Hepatocyte (in vitro differentiated cells): ENCODE measurements around the gene TSPAN9. TPM values are rescaled to one million over a fixed set of nuclear protein-coding genes. Genes with fewer than 3 reads are reported as not detected.

ENCODE experiments used
- DNase-seq: peaks from one replicate; pipeline ENCODE4 v3.0.0-alpha.2; 2016; ENCODE audit warnings: low spot score
- H2AFZ ChIP-seq: fragments of 200-600 bp; sonication (generic); 2 replicates; pipeline ENCODE4 v1.6.0; 2016; ENCODE audit warnings: antibody characterized with exemption, mild to moderate bottlenecking
- H3K27ac ChIP-seq: fragments of 200-600 bp; sonication (generic); 2 replicates; pipeline ENCODE4 v1.5.1; 2016; ENCODE audit warnings: mild to moderate bottlenecking
- H3K27me3 ChIP-seq: fragments of 200-600 bp; sonication (generic); 2 replicates; pipeline ENCODE4 v1.6.1; 2016
- H3K36me3 ChIP-seq: fragments of 200-600 bp; sonication (generic); replicated peaks from 2 replicates; pipeline ENCODE4 v1.5.1; 2016; ENCODE audit warnings: low read depth; ENCODE audit not compliant: insufficient read depth
- H3K4me1 ChIP-seq: fragments of 200-600 bp; sonication (generic); 2 replicates; pipeline ENCODE4 v1.5.1; 2016; ENCODE audit warnings: mild to moderate bottlenecking, moderate library complexity; ENCODE audit not compliant: insufficient read depth
- H3K4me2 ChIP-seq: fragments of 200-600 bp; sonication (generic); 2 replicates; pipeline ENCODE4 v1.6.0; 2016
- H3K4me3 ChIP-seq: fragments of 200-600 bp; sonication (generic); 2 replicates; pipeline ENCODE4 v1.5.1; 2016; ENCODE audit warnings: mild to moderate bottlenecking
- H3K79me2 ChIP-seq: fragments of 200-600 bp; sonication (generic); 2 replicates; pipeline ENCODE4 v1.6.0; 2017; ENCODE audit warnings: mild to moderate bottlenecking
- H3K9me2 ChIP-seq: fragments of 200-600 bp; sonication (generic); replicated peaks from 2 replicates; pipeline ENCODE4 v1.6.0; 2017; ENCODE audit warnings: mild to moderate bottlenecking; ENCODE audit not compliant: insufficient read depth
- H3K9me3 ChIP-seq: fragments of 200-600 bp; sonication (generic); 2 replicates; pipeline ENCODE4 v1.5.1; 2016; ENCODE audit warnings: low read depth, mild to moderate bottlenecking
- H4K20me1 ChIP-seq: fragments of 200-600 bp; sonication (generic); 2 replicates; pipeline ENCODE4 v1.6.0; 2016; ENCODE audit warnings: mild to moderate bottlenecking; ENCODE audit not compliant: insufficient read depth, poor library complexity, severe bottlenecking
- EZH2 ChIP-seq: fragments of 200-600 bp; sonication (generic); IDR thresholded peaks from 2 replicates; pipeline ENCODE4 v1.6.1; 2016; ENCODE audit warnings: antibody characterized with exemption, mild to moderate bottlenecking, borderline replicate concordance
- EZH2phosphoT487 ChIP-seq: fragments of 200-600 bp; sonication (generic); IDR thresholded peaks from one replicate; pipeline ENCODE4 v1.6.1; 2018; ENCODE audit warnings: antibody characterized with exemption, mild to moderate bottlenecking, low read depth, moderate library complexity; ENCODE audit not compliant: unreplicated experiment, severe bottlenecking
- WGBS: methylation state at CpG from one replicate; pipeline ENCODE4 v1.1.6; 2016; ENCODE audit warnings: low lambda C conversion rate; ENCODE audit errors: missing lambda C conversion rate; 5-methylcytosine and 5-hydroxymethylcytosine counted together
- polyA plus RNA-seq: library from polyadenylated mRNA; unstranded; fragments of >200 nt; fragmentation: Nextera tagmentation; extraction: Ambion mirVana; gene quantifications from 2 replicates; pipeline ENCODE4 v1.2.1, GENCODE V29; 2016
- total RNA-seq: library from RNA; depleted of rRNA; stranded (reverse); fragments of >200 nt; gene quantifications from 2 replicates; pipeline ENCODE4 v1.2.3, GENCODE V29; 2014
- TF ChIP-seq, protein P1 (sequence below): fragments of 200-600 bp; sonication (generic); IDR thresholded peaks from 2 replicates; pipeline ENCODE4 v1.5.1; 2016; ENCODE audit warnings: antibody characterized with exemption, mild to moderate bottlenecking; ENCODE audit not compliant: poor library complexity

The TSPAN9 gene
- total and polyA plus RNA-seq, 2 experiments from 2014 or later = 16.6 to 38.6 TPM

DNA sequence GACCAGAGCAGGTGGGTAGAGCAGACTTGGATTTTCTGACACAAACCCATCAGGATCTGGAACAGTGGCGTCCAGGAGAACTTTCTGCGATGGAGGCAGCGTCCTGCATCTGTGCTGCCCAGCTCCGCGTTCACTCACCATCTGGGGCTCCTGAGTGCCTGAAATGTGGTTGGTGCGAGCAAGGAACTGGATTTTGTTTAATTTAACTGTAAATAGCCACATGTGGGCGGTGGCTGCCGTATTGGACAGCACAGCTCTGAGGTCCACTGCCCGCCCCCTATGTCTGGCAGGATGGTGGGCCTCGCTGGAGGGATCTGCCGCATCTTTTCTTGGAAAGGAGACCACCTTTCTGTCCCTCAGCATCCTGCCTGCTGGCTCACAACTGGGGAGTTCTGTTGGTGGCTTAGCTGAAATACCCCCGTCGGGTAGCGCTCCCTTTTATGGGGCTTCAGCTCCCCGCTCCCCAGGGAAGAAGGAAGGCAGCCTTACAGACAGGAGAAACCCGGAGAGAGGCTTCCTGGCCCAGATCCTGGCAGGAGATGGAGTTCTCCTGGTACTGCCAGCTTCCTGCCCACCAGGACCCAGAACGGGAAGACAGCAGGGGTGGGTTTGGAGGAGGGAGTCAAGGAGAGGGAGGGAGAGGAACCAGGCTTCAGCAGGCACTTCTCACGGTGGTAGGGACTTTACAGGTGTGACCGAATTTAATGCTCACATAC lies 228.9 kb downstream of the TSPAN9 start:
- H4K20me1 ChIP-seq = no peaks in the 10 kb centered on the region
- H3K4me1 ChIP-seq = peaks cover 5% of the 10 kb centered on the region
- H3K79me2 ChIP-seq = no peaks in the 10 kb centered on the region
- H3K4me3 ChIP-seq = no peak overlapping the region
- no peaks in the 10 kb centered on the region for H3K36me3 ChIP-seq
- H3K27me3 ChIP-seq = no peaks in the 10 kb centered on the region
- H3K9me2 ChIP-seq = no peaks in the 10 kb centered on the region
- no peaks in the 10 kb centered on the region for H3K9me3 ChIP-seq
- no peak overlapping the region for H3K4me2 ChIP-seq
- H2AFZ ChIP-seq = no peak overlapping the region
- no peak for TF ChIP-seq EZH2phosphoT487
- TF ChIP-seq, protein P1, sequence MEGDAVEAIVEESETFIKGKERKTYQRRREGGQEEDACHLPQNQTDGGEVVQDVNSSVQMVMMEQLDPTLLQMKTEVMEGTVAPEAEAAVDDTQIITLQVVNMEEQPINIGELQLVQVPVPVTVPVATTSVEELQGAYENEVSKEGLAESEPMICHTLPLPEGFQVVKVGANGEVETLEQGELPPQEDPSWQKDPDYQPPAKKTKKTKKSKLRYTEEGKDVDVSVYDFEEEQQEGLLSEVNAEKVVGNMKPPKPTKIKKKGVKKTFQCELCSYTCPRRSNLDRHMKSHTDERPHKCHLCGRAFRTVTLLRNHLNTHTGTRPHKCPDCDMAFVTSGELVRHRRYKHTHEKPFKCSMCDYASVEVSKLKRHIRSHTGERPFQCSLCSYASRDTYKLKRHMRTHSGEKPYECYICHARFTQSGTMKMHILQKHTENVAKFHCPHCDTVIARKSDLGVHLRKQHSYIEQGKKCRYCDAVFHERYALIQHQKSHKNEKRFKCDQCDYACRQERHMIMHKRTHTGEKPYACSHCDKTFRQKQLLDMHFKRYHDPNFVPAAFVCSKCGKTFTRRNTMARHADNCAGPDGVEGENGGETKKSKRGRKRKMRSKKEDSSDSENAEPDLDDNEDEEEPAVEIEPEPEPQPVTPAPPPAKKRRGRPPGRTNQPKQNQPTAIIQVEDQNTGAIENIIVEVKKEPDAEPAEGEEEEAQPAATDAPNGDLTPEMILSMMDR = no peak
- no peak for TF ChIP-seq EZH2
- WGBS = 81% methylated on average over 19 of the region's 19 CpGs
- no peak for DNase-seq
- no peak overlapping the region for H3K27ac ChIP-seq

DNA sequence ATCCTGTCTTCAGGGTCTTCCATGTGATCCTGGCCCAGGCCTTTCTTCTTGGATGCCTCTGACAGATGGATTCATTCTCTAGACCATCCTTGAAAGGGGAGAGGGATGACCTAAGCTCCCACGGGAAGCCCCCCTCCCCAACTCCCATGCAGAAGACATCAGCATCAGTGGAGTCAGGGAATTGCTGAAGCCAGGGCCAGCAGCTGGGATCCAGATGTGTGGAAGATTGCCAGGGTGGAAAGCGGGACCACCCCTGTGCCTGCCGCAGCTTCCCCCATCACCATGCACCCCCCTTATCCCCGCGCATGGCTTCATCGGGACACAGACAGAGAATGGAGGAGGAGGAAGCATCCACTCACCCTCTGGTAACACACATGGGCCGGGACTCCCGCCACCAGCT lies 230.2 kb downstream of the TSPAN9 start:
- H4K20me1 ChIP-seq = no peaks in the 10 kb centered on the region
- WGBS = 69% methylated on average over 8 of the region's 8 CpGs
- H3K4me3 ChIP-seq = no peak overlapping the region
- TF ChIP-seq, protein P1 = no peak
- TF ChIP-seq EZH2phosphoT487 = no peak
- TF ChIP-seq EZH2 = no peak
- DNase-seq = peak; percentile 48
- no peaks in the 10 kb centered on the region for H3K79me2 ChIP-seq
- H3K9me2 ChIP-seq = no peaks in the 10 kb centered on the region
- no peaks in the 10 kb centered on the region for H3K9me3 ChIP-seq
- no peak overlapping the region for H2AFZ ChIP-seq
- no peaks in the 10 kb centered on the region for H3K36me3 ChIP-seq
- H3K4me1 ChIP-seq = peaks cover 5% of the 10 kb centered on the region
- H3K27me3 ChIP-seq = no peaks in the 10 kb centered on the region
- H3K27ac ChIP-seq = no peak overlapping the region
- no peak overlapping the region for H3K4me2 ChIP-seq

DNA sequence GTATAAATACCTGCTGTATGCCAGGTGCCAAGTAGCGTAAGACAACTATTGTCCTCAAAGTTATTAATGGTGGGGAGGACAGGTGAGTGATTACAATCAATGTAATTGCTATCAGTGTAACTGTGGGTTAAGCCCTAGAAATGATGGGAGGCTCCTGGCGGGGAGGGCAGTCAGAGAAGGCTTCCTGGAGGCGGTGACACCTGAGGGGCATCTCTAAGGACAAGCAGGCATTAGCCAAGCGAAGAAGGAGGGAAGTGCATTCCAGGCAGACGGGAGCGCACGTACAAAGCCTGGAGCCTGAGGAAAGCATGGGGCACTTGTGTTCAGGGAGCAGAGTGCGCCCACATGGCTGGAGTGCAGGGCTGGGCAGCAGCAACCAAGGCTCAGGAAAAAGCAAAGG lies 230.9 kb downstream of the TSPAN9 start:
- Histone ChIP-seq H4K20me1 (no peaks in the 10 kb centered on the region), H3K27me3 (no peaks in the 10 kb centered on the region), H3K9me3 (no peaks in the 10 kb centered on the region), H2AFZ (no peak overlapping the region), H3K4me3 (no peak overlapping the region), H3K27ac (no peak overlapping the region), H3K36me3 (no peaks in the 10 kb centered on the region), H3K4me1 (peaks cover 5% of the 10 kb centered on the region), H3K79me2 (no peaks in the 10 kb centered on the region), H3K9me2 (no peaks in the 10 kb centered on the region), H3K4me2 (no peak overlapping the region)
- 85% methylated on average over 8 of the region's 8 CpGs for WGBS
- TF ChIP-seq, protein P1 = no peak
- TF ChIP-seq EZH2 = no peak
- no peak for TF ChIP-seq EZH2phosphoT487
- DNase-seq = no peak
